Measurements from ENCODE around the gene CDYL2. TPM values are rescaled to one million over a fixed set of nuclear protein-coding genes. Genes with fewer than 3 reads are reported as not detected.

Gene CDYL2
- total RNA-seq, 2 experiments from 2014 or later, result 0.98 to 2.5 TPM

- DNase-seq (ENCODE audit: low spot score), result no peak
- Histone ChIP-seq H3K9me3 (ENCODE audit: low read length) (no peaks in the 10 kb centered on the region), H4K20me1 (ENCODE audit: insufficient read depth, low read length) (no peaks in the 10 kb centered on the region), H3K4me2 (ENCODE audit: low read length) (no peak overlapping the region), H3K79me2 (ENCODE audit: insufficient read depth, low read depth, low read length) (no peaks in the 10 kb centered on the region), H2AFZ (ENCODE audit: low read length) (no peak overlapping the region), H3K36me3 (ENCODE audit: insufficient read depth, low read length) (no peaks in the 10 kb centered on the region), H3K9me2 (ENCODE audit: insufficient read depth, low read length) (no peaks in the 10 kb centered on the region), H3K27ac (ENCODE audit: low read depth, low read length, poor library complexity, severe bottlenecking) (no peak overlapping the region), H3K4me1 (ENCODE audit: insufficient read depth, low read length, poor library complexity, severe bottlenecking) (no peaks in the 10 kb centered on the region), H3K4me3 (ENCODE audit: low read depth, low read length, poor library complexity, severe bottlenecking) (no peak overlapping the region)
- no TSS peak for BruUV-seq (replicated peaks)
- TF ChIP-seq, protein P1, sequence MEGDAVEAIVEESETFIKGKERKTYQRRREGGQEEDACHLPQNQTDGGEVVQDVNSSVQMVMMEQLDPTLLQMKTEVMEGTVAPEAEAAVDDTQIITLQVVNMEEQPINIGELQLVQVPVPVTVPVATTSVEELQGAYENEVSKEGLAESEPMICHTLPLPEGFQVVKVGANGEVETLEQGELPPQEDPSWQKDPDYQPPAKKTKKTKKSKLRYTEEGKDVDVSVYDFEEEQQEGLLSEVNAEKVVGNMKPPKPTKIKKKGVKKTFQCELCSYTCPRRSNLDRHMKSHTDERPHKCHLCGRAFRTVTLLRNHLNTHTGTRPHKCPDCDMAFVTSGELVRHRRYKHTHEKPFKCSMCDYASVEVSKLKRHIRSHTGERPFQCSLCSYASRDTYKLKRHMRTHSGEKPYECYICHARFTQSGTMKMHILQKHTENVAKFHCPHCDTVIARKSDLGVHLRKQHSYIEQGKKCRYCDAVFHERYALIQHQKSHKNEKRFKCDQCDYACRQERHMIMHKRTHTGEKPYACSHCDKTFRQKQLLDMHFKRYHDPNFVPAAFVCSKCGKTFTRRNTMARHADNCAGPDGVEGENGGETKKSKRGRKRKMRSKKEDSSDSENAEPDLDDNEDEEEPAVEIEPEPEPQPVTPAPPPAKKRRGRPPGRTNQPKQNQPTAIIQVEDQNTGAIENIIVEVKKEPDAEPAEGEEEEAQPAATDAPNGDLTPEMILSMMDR (conservative IDR thresholded peaks at IDR 0.05; ENCODE audit: low read length), result no peak
- TF ChIP-seq EZH2phosphoT487 (IDR thresholded peaks at IDR 0.05; ENCODE audit: borderline replicate concordance, low read depth, low read length), result no peak
- POLR2A ChIA-PET, result no interaction called here
- CTCF ChIA-PET (ENCODE audit: unreplicated experiment), result no interaction called here
- intact Hi-C loops (cut with micrococcal nuclease; ENCODE audit: unreplicated experiment), result no loop called here
These were observed 226.7 kb downstream of the CDYL2 start for GRCh38 chr16:80577485-80578280.

- BruUV-seq (replicated peaks), result no TSS peak
- TF ChIP-seq EZH2phosphoT487 (IDR thresholded peaks at IDR 0.05; ENCODE audit: borderline replicate concordance, low read depth, low read length), result no peak
- TF ChIP-seq, protein P1 (conservative IDR thresholded peaks at IDR 0.05; ENCODE audit: low read length), result no peak
- no peak overlapping the region for H2AFZ ChIP-seq (ENCODE audit: low read length)
- H3K9me2 ChIP-seq (ENCODE audit: insufficient read depth, low read length), result no peaks in the 10 kb centered on the region
- H3K4me3 ChIP-seq (ENCODE audit: low read depth, low read length, poor library complexity, severe bottlenecking), result no peak overlapping the region
- H4K20me1 ChIP-seq (ENCODE audit: insufficient read depth, low read length), result no peaks in the 10 kb centered on the region
- H3K4me1 ChIP-seq (ENCODE audit: insufficient read depth, low read length, poor library complexity, severe bottlenecking), result no peaks in the 10 kb centered on the region
- H3K79me2 ChIP-seq (ENCODE audit: insufficient read depth, low read depth, low read length), result no peaks in the 10 kb centered on the region
- POLR2A ChIA-PET, result no interaction called here
- intact Hi-C loops (cut with micrococcal nuclease; ENCODE audit: unreplicated experiment), result no loop called here
- no peak overlapping the region for H3K4me2 ChIP-seq (ENCODE audit: low read length)
- H3K36me3 ChIP-seq (ENCODE audit: insufficient read depth, low read length), result no peaks in the 10 kb centered on the region
- H3K9me3 ChIP-seq (ENCODE audit: low read length), result no peaks in the 10 kb centered on the region
- CTCF ChIA-PET (ENCODE audit: unreplicated experiment), result interaction anchor here (0.6 kb wide), 1 partner anchor 1533 kb away, joined by 3 read pairs; no protein-coding TSS in a partner anchor
- no peak overlapping the region for H3K27ac ChIP-seq (ENCODE audit: low read depth, low read length, poor library complexity, severe bottlenecking)
- DNase-seq (ENCODE audit: low spot score), result no peak
These were observed 228.0 kb downstream of the CDYL2 start for GRCh38 chr16:80576343-80576912.

- H3K36me3 ChIP-seq (ENCODE audit: insufficient read depth, low read length), result no peaks in the 10 kb centered on the region
- no peak for DNase-seq (ENCODE audit: low spot score)
- no peak for TF ChIP-seq EZH2phosphoT487 (IDR thresholded peaks at IDR 0.05; ENCODE audit: borderline replicate concordance, low read depth, low read length)
- TF ChIP-seq, protein P1 (conservative IDR thresholded peaks at IDR 0.05; ENCODE audit: low read length), result no peak
- CTCF ChIA-PET (ENCODE audit: unreplicated experiment), result no interaction called here
- no peaks in the 10 kb centered on the region for H3K9me3 ChIP-seq (ENCODE audit: low read length)
- H4K20me1 ChIP-seq (ENCODE audit: insufficient read depth, low read length), result no peaks in the 10 kb centered on the region
- intact Hi-C loops (cut with micrococcal nuclease; ENCODE audit: unreplicated experiment), result no loop called here
- H3K4me1 ChIP-seq (ENCODE audit: insufficient read depth, low read length, poor library complexity, severe bottlenecking), result no peaks in the 10 kb centered on the region
- no peak overlapping the region for H3K27ac ChIP-seq (ENCODE audit: low read depth, low read length, poor library complexity, severe bottlenecking)
- no peaks in the 10 kb centered on the region for H3K79me2 ChIP-seq (ENCODE audit: insufficient read depth, low read depth, low read length)
- H3K4me3 ChIP-seq (ENCODE audit: low read depth, low read length, poor library complexity, severe bottlenecking), result no peak overlapping the region
- H2AFZ ChIP-seq (ENCODE audit: low read length), result no peak overlapping the region
- POLR2A ChIA-PET, result interaction anchor here (1.2 kb wide), 1 partner anchor 19 kb away, joined by 3 read pairs; no protein-coding TSS in a partner anchor
- BruUV-seq (replicated peaks), result no TSS peak
- H3K4me2 ChIP-seq (ENCODE audit: low read length), result no peak overlapping the region
- no peaks in the 10 kb centered on the region for H3K9me2 ChIP-seq (ENCODE audit: insufficient read depth, low read length)
These were observed 230.7 kb downstream of the CDYL2 start for GRCh38 chr16:80573700-80574120.
